NB4 (cell line): ENCODE data around the gene CNTNAP2.

Experiments used
- DNase-seq: peaks from one replicate; pipeline ENCODE4 v3.0.0; 2010; ENCODE audit warnings: low read depth
- H3K4me3 ChIP-seq: one replicate; pipeline ENCODE4 v1.5.1; 2011; ENCODE audit warnings: mild to moderate bottlenecking, low read depth, low read length, moderate library complexity
- MAX ChIP-seq: IDR thresholded peaks from 2 replicates; pipeline ENCODE4 v1.6.1; 2011; ENCODE audit warnings: low read depth, low read length
- MYC ChIP-seq: IDR thresholded peaks from 2 replicates; pipeline ENCODE4 v1.6.1; 2011; ENCODE audit warnings: low read depth, low read length
- POLR2A ChIP-seq: IDR thresholded peaks from 2 replicates; pipeline ENCODE4 v1.6.1; 2011; ENCODE audit warnings: mild to moderate bottlenecking; ENCODE audit not compliant: insufficient read length; ENCODE audit errors: extremely low read depth
- TF ChIP-seq, protein P1 (sequence below): IDR thresholded peaks from one replicate; pipeline ENCODE4 v1.5.1; 2012; ENCODE audit warnings: low read depth, low read length

The CNTNAP2 gene

DNA sequence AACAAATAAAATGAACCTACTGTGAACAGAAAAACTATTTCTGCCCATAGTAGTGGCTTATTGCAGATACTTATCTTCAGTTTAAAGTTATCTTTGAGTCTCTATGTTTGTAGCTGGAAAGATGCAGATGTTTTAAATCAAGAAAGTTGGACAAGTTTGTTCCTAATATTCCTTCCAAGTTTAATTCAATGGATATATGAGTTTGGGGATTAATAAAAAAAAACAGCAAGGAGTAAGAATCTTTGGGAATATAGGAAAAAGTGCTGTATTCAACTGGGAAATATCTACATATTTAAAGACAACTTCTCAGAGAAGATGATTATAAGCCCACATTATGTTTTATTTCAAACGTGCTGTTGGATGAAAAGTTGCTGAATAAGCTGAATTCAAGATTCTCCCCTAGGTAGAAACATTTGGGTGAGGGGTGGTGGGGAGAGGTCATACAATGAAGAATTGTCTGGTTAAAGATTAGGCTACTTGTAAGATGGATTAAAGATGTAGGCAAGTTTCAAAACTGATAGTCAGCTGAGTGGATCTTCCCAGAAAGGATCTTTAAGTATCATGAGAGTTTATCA lies 1135.2 kb downstream of the CNTNAP2 start:
- H3K4me3 ChIP-seq: no peak overlapping the region
- DNase-seq: no peak
- TF ChIP-seq MYC (no peak), POLR2A (no peak), MAX (no peak)
- TF ChIP-seq, protein P1, sequence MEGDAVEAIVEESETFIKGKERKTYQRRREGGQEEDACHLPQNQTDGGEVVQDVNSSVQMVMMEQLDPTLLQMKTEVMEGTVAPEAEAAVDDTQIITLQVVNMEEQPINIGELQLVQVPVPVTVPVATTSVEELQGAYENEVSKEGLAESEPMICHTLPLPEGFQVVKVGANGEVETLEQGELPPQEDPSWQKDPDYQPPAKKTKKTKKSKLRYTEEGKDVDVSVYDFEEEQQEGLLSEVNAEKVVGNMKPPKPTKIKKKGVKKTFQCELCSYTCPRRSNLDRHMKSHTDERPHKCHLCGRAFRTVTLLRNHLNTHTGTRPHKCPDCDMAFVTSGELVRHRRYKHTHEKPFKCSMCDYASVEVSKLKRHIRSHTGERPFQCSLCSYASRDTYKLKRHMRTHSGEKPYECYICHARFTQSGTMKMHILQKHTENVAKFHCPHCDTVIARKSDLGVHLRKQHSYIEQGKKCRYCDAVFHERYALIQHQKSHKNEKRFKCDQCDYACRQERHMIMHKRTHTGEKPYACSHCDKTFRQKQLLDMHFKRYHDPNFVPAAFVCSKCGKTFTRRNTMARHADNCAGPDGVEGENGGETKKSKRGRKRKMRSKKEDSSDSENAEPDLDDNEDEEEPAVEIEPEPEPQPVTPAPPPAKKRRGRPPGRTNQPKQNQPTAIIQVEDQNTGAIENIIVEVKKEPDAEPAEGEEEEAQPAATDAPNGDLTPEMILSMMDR: no peak

DNA sequence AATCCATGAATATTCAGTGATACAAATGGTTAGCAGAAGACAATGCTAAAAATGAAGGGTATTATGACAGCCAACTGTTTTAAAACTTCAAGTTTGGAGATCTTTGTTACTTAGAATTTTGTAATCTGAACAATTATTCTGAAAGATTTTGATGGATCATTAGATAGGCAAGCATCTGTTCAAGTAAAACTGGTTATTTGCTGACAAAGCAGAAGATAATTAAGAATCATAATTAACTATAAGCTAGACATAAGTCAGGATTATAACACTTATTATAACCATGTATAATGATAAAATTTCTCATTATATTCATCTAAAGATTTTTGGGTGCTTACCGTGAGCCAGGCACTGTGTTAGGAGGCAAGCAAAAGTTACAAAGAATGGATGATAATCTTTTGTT lies 1145.1 kb downstream of the CNTNAP2 start:
- no peak for TF ChIP-seq MAX
- TF ChIP-seq POLR2A: no peak
- no peak for TF ChIP-seq MYC
- TF ChIP-seq, protein P1: no peak
- H3K4me3 ChIP-seq: no peak overlapping the region
- DNase-seq: no peak

- DNase-seq: no peak
- no peak overlapping the region for H3K4me3 ChIP-seq
- TF ChIP-seq, protein P1: no peak
- no peak for TF ChIP-seq MYC
- TF ChIP-seq POLR2A: no peak
- TF ChIP-seq MAX: no peak
Observed at GRCh38 chr7:147265528-147265927, 1148.9 kb downstream of the CNTNAP2 start.

- TF ChIP-seq POLR2A (no peak), MYC (no peak), MAX (no peak)
- TF ChIP-seq, protein P1: no peak
- H3K4me3 ChIP-seq: no peak overlapping the region
- DNase-seq: no peak
Observed at GRCh38 chr7:147276106-147276505, 1159.5 kb downstream of the CNTNAP2 start.

DNA sequence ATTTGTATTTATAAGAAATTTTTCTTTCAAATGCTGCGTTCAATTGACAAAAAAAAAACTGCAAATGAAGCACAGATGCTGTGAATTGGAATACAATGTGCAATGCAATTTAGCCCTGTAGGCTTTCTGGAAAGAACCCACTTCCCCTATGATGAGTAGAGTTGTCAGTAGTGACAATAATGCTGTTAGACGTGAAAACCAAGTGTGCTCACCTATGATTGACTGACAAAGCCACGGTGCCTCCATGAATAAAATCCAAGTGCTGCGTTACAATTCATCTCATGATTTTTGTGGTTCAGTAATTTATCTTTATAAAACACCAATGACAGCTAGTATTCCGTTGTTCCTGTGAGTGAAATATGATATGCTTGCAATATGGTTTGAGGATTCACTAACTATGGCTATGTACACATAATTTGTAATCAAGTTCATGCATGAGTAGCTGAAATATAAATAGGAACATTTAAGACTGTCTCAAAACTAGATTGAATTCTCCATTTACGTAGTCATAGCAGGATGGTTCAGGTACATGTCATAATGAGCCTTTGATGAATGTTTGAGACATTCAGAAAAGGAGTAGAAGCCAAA lies 1160.3 kb downstream of the CNTNAP2 start:
- no peak for DNase-seq

More for the DNA sequence above, 1160.3 kb downstream of the CNTNAP2 start:
- TF ChIP-seq, protein P1: no peak
- no peak for TF ChIP-seq MAX
- no peak overlapping the region for H3K4me3 ChIP-seq
